Pancreas (tissue), 10 donors: ENCODE results near the gene NR4A2. TPM values are rescaled to one million over a fixed set of nuclear protein-coding genes. Genes with fewer than 3 reads are reported as not detected.

Source experiments
- ATAC-seq, 4 donors: fragments of 200-7000 bp; cut with Tn5 transposase; one replicate each; pipeline versions ENCODE4 v1.8.0 to v1.9.1; 2020; ENCODE audit warnings: mild to moderate bottlenecking in 4 of 4, moderate library complexity in 4 of 4
- DNase-seq, 6 donors: peaks; one replicate each; pipeline ENCODE4 v3.0.0-alpha.2; 2020
- FAIRE-seq: peaks from 2 replicates; lab custom pipeline; 2012; peaks lifted over from hg19 to GRCh38; lab: Jason Lieb, UNC
- H3K27ac ChIP-seq, 4 donors: fragments of 200-600 bp; sonication (generic); 1 replicate in 3 of 4; 2 replicates in 1 of 4; pipeline versions ENCODE4 v1.5.0 to v1.8.0; 2020
- H3K27me3 ChIP-seq, 4 donors: fragments of 200-600 bp; one replicate each; pipeline ENCODE4 v1.8.0; 2021
- H3K36me3 ChIP-seq, 3 donors: fragments of 200-600 bp; sonication (generic) in 1 of 3; one replicate each; pipeline versions ENCODE4 v1.5.0 to v1.8.0; 2020 to 2021
- H3K4me1 ChIP-seq, 3 donors: fragments of 200-600 bp; one replicate each; pipeline ENCODE4 v1.8.0; 2021
- H3K4me3 ChIP-seq, 4 donors: fragments of 200-600 bp; sonication (generic) in 2 of 4; one replicate each; pipeline versions ENCODE4 v1.5.0 to v1.8.0; 2020 to 2021
- H3K9me3 ChIP-seq, 4 donors: fragments of 200-600 bp; one replicate each; pipeline ENCODE4 v1.8.0; 2021
- WGBS, 2 donors: extraction: QIAGEN DNeasy Blood & Tissue Kit; methylation state at CpG; one replicate each; pipeline ENCODE4 v1.1.7; 2013; 5-methylcytosine and 5-hydroxymethylcytosine counted together
- intact Hi-C, 3 donors: fragments of 100-400 bp; cut with DNase I; formaldehyde crosslinking; loops; one replicate each; pipeline versions ENCODE4 v1.11.1 to v1.14.2; 2022
- polyA plus RNA-seq, 2 donors: library from polyadenylated mRNA; stranded (reverse); fragments of 200-250 nt; gene quantifications; one replicate each; pipeline ENCODE4 v1.2.3, GENCODE V29; 2013
- total RNA-seq, 6 donors: library from RNA; stranded (reverse); fragmentation: NEBNext Ultra II Directional in 4 of 6; extraction: Animal tissue kit (Norgen Biotek cat#: 25700) in 4 of 6; gene quantifications; one replicate each; pipeline versions ENCODE4 v1.2.1 to v1.2.4, GENCODE V29; 2021 to 2023
- TF ChIP-seq, protein P1 (sequence below), 4 donors: fragments of 200-600 bp; sonication (generic) in 3 of 4; IDR thresholded peaks; one replicate each; pipeline versions ENCODE4 v1.5.0 to v1.8.0; 2021; ENCODE audit warnings: antibody characterized with exemption in 4 of 4
- donor health status: healthy with polysubstance abuse.
- donor health status: DM: no; HTN: no; CAD: no; lungs with moderate emphysema.
- donor health status: DM: no; HTN: no; CAD: no.
- donor health status: control.
- donor health status: control.
- donor health status: Bipolar disorder and iron deficiency.
- donor health status: DM: yes; HTN: yes; CAD: no.
- donor health status: DM: no; HTN: no; CAD: no.
- donor health status: DM: no; HTN: no; CAD: no.
- donor health status: DM: yes; HTN: yes; CAD: no.

NR4A2 gene
- total and polyA plus RNA-seq, 8 donors, result 1.3 to 18.0 (median 3.7) TPM

DNA sequence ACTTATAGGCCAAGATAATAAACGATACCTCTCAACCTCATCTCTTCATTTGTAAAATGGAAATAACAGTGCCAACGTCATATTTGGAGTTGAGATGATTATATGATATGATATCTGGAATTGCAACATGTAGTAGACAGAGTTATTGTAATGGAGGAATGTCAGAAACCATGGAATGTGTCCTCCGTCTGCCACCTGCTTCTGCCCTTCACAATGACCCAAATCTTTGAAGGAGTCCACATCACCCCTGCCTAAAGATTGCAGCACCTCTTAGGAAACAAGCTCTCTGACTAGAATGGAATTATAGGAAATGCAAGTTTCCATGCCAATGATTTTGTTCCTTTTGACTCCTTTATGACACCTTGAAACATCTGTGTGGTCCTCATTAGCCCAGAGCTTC lies 14.9 kb downstream of the NR4A2 start:
- Histone ChIP-seq H3K4me3 (no peak overlapping the region), H3K36me3 (no peaks in the 10 kb centered on the region), H3K27ac (no peak overlapping the region), H3K9me3 (no peaks in the 10 kb centered on the region), H3K27me3 (no peaks in the 10 kb centered on the region), H3K4me1 (peaks cover 0 to 8% (median 0%) of the 10 kb centered on the region in 3 donors)
- intact Hi-C loops, result no loop called here
- no peak for FAIRE-seq
- TF ChIP-seq, protein P1, sequence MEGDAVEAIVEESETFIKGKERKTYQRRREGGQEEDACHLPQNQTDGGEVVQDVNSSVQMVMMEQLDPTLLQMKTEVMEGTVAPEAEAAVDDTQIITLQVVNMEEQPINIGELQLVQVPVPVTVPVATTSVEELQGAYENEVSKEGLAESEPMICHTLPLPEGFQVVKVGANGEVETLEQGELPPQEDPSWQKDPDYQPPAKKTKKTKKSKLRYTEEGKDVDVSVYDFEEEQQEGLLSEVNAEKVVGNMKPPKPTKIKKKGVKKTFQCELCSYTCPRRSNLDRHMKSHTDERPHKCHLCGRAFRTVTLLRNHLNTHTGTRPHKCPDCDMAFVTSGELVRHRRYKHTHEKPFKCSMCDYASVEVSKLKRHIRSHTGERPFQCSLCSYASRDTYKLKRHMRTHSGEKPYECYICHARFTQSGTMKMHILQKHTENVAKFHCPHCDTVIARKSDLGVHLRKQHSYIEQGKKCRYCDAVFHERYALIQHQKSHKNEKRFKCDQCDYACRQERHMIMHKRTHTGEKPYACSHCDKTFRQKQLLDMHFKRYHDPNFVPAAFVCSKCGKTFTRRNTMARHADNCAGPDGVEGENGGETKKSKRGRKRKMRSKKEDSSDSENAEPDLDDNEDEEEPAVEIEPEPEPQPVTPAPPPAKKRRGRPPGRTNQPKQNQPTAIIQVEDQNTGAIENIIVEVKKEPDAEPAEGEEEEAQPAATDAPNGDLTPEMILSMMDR (IDR thresholded peaks at IDR 0.05), result no peak
- no peak for ATAC-seq
- WGBS, 2 donors, result 79 to 84% methylated on average over 3 of the region's 3 CpGs
- no peak for DNase-seq

DNA sequence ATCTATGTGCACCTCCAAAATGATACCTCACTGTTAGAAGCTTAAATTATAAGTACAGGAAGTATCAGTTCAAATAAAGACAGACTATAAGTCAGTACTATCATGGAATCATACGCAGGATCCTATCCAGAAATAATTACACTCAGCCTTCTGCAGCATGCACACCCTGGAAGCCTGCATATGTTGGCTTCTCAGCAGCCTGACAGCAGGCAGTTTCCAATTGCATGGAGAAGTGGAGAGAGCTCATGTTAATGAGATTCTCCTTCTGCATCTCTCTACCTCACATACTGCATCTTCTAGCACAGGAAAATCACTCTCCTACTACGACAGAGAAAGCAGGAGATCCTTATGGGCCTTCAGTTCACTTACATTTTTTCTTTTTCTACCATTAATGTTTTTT lies 20.5 kb downstream of the NR4A2 start:
- WGBS, 2 donors, result 80 to 83% methylated on average over 2 of the region's 2 CpGs

DNA sequence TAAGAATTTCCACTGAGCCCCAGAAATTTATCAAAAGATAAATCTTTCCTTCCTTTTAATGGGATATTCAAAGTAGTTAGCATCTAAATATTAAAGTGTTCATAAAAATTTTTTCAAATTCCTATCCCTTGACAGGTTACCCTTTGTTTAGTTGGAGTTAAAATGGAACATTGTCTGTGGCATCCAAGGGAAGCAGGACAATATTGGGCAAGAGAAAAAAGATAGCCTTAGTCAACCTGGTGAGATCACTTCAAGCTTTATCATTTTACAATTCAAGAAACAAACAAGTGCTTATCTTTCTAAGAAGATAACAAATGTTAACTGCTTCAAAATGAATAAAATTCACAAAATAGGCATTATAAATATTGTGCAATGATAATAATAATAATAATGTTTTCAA lies 21.7 kb downstream of the NR4A2 start:
- ATAC-seq (no peak), DNase-seq (no peak), FAIRE-seq (no peak)
- Histone ChIP-seq H3K27me3 (no peaks in the 10 kb centered on the region), H3K4me1 (no peaks in the 10 kb centered on the region), H3K36me3 (no peaks in the 10 kb centered on the region), H3K4me3 (no peak overlapping the region), H3K27ac (no peak overlapping the region), H3K9me3 (no peaks in the 10 kb centered on the region)
- TF ChIP-seq, protein P1 (IDR thresholded peaks at IDR 0.05), result no peak
- intact Hi-C loops, result no loop called here

More for the DNA sequence above, 20.5 kb downstream of the NR4A2 start:
- intact Hi-C loops, result no loop called here
- Histone ChIP-seq H3K27me3 (no peaks in the 10 kb centered on the region), H3K9me3 (no peaks in the 10 kb centered on the region), H3K27ac (no peak overlapping the region), H3K4me3 (no peak overlapping the region), H3K4me1 (no peaks in the 10 kb centered on the region), H3K36me3 (no peaks in the 10 kb centered on the region)
- FAIRE-seq (no peak), ATAC-seq (no peak), DNase-seq (no peak)
- TF ChIP-seq, protein P1 (IDR thresholded peaks at IDR 0.05), result no peak

DNA sequence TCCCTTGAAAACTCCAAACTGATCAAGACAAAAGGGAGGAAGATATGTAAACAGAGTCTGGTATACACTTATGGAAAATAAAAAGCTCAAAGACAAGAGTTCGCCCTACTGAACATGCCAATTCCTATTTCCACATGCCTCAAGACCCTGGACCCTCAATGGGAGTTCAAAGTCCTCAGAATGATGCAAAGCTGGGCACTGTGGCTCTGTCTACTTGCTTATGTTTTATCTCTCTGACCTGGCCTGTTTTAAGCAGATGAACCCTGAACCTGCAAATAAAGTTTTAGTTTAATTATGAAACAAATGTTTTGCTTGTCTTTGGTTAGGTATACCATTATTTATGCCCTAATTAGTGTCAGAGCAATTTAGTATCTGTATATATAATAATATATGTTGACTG lies 22.6 kb downstream of the NR4A2 start:
- Histone ChIP-seq H3K9me3 (no peaks in the 10 kb centered on the region), H3K27me3 (no peaks in the 10 kb centered on the region), H3K4me3 (no peak overlapping the region), H3K27ac (no peak overlapping the region), H3K4me1 (no peaks in the 10 kb centered on the region), H3K36me3 (no peaks in the 10 kb centered on the region)
- TF ChIP-seq, protein P1 (IDR thresholded peaks at IDR 0.05), result no peak
- intact Hi-C loops, result no loop called here
- FAIRE-seq, result no peak
- no peak for DNase-seq
- WGBS, 2 donors, result 83 to 91% methylated on average over 1 of the region's 1 CpG
- no peak for ATAC-seq

DNA sequence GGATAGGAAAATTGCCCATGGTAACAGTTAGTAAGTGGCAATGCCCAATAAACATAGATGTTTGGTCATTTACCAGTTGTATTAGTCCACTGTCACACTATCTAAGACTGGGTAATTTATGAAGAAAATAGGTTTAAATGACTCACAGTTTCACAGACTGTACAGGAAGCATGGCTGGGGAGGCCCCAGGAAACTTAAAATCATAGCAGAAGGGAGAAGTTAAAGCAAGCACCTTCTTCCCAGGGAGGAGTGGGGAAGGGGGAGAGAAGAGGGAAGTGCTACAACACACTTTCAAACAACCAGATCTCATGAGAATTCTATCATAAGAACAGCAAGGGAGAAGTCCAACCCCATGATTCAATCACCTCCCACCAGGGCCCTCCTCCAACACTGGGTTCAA lies 23.4 kb downstream of the NR4A2 start:
- intact Hi-C loops, result no loop called here
- Histone ChIP-seq H3K9me3 (no peaks in the 10 kb centered on the region), H3K4me3 (no peak overlapping the region), H3K36me3 (no peaks in the 10 kb centered on the region), H3K27me3 (no peaks in the 10 kb centered on the region), H3K4me1 (no peaks in the 10 kb centered on the region), H3K27ac (no peak overlapping the region)
- TF ChIP-seq, protein P1 (IDR thresholded peaks at IDR 0.05), result no peak
- no peak for ATAC-seq
- no peak for DNase-seq
- no peak for FAIRE-seq
